Measurements from ENCODE around the gene ZNF839. TPM values are rescaled to one million over a fixed set of nuclear protein-coding genes. Genes with fewer than 3 reads are reported as not detected.

Gene ZNF839
- polyA plus RNA-seq, 2 of the 4 experiments (the other 2 are of a cell fraction) = 6.0 to 10.8 TPM

DNA sequence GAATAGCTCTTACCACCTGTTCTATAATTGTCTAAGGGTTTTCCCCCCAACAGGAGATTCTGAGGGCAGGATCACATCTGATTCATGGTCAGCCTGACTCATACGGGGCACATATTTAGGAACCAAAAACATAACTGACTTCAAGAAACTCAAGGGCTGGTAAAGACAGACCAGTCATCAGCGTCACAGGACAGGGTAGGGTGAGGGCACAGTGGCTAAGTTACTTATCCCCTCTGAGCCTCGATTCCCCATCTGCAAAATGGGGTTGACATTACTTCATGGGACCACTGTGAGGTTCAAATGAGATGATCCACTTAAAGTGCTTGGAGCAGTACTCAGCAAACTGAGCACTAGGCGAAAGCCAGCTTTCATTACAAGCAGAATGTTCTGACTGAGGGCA lies 42.5 kb downstream of the ZNF839 start (continued):
- TF ChIP-seq ELK1 (IDR thresholded peaks at IDR 0.05; ENCODE audit: low read depth, low read length) (no peak), GATA3 (IDR thresholded peaks at IDR 0.05; ENCODE audit: borderline replicate concordance) (no peak), RARB (CRISPR knock-in tag; IDR thresholded peaks at IDR 0.05) (no peak), HEYL (CRISPR knock-in tag; IDR thresholded peaks at IDR 0.05) (no peak), CHD4 (IDR thresholded peaks at IDR 0.05; ENCODE audit: borderline replicate concordance) (no peak; the same call in 1 of the 2 replicates), NFE2L2 (conservative IDR thresholded peaks at IDR 0.05; ENCODE audit: low read length) (no peak), KDM1A (IDR thresholded peaks at IDR 0.05; ENCODE audit: low read depth) (peak; percentile 88)
- TF ChIP-seq, protein P1, sequence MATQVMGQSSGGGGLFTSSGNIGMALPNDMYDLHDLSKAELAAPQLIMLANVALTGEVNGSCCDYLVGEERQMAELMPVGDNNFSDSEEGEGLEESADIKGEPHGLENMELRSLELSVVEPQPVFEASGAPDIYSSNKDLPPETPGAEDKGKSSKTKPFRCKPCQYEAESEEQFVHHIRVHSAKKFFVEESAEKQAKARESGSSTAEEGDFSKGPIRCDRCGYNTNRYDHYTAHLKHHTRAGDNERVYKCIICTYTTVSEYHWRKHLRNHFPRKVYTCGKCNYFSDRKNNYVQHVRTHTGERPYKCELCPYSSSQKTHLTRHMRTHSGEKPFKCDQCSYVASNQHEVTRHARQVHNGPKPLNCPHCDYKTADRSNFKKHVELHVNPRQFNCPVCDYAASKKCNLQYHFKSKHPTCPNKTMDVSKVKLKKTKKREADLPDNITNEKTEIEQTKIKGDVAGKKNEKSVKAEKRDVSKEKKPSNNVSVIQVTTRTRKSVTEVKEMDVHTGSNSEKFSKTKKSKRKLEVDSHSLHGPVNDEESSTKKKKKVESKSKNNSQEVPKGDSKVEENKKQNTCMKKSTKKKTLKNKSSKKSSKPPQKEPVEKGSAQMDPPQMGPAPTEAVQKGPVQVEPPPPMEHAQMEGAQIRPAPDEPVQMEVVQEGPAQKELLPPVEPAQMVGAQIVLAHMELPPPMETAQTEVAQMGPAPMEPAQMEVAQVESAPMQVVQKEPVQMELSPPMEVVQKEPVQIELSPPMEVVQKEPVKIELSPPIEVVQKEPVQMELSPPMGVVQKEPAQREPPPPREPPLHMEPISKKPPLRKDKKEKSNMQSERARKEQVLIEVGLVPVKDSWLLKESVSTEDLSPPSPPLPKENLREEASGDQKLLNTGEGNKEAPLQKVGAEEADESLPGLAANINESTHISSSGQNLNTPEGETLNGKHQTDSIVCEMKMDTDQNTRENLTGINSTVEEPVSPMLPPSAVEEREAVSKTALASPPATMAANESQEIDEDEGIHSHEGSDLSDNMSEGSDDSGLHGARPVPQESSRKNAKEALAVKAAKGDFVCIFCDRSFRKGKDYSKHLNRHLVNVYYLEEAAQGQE (IDR thresholded peaks at IDR 0.05) = no peak

DNA sequence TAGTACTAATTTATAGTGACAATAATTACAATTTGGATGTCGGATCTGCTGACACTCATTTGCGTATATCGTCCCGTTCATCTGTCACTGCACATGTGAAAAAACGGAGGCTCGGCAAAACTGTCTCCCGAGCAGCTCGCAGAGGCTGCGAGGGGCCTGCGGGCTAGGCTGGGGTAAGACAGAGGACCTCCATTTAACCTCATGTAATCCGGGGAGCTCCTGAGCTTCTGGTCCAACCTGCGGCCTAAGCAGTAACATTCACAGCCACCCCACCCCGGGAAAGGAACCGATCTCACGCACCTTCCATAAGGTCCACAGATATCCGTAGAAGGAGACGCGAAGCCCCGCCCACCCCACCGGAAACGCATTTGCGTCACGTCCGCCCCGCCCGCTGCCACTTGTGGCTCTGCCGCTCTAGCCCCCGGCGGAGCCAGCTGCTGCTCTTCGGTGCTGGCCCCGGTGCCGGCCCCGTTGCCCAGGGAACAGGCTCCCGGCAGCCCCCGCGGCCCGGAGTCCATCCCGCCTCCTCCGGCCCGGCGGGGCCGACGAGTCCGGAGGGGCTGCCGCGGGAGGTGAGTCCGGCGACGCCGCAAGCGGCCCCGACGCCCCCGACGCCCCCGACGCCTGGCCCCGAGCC lies 43.1 kb downstream of the ZNF839 start, which contains the start of the genes CINP and TECPR2:
Gene CINP, minus strand, starts transcription at position 346 of the 637 bp plus-strand sequence. Its CDS starts 39 bp downstream, at position 307.
Gene TECPR2, plus strand, starts transcription at position 397 of the 637 bp plus-strand sequence. CDS start 13,781 bp downstream, outside the sequence.
- H3K27ac ChIP-seq = peak within 1 kb of the TSS; percentile 88 to 97
- H3K9me3 ChIP-seq = no peaks in the 10 kb centered on the region
- FAIRE-seq = no peak
- peaks cover 14% of the 10 kb centered on the region; the same call in 2 of the 3 replicates for H3K4me1 ChIP-seq
- H3K4me3 ChIP-seq = peak within 1 kb of the TSS; percentile 87
- DNase-seq (ENCODE audit: low read depth in 1 of 2, low spot score in 1 of 2) = peak; percentile 95
- TF ChIP-seq ZNF302 (CRISPR knock-in tag; IDR thresholded peaks at IDR 0.05) (no peak), MYC (IDR thresholded peaks at IDR 0.05; ENCODE audit: borderline replicate concordance, low read length) (0 out of 2 replicates have a peak, but pooled peaks have one; percentile 13), JUN (IDR thresholded peaks at IDR 0.05) (peak; percentile 45 to 84; a peak in 3 of 5 replicates), HDAC2 (IDR thresholded peaks at IDR 0.05) (0 out of 2 replicates have a peak, but pooled peaks have one; percentile 13), EP300 (IDR thresholded peaks at IDR 0.05) (no peak), SREBF2 (IDR thresholded peaks at IDR 0.05) (no peak), CBX8 (IDR thresholded peaks at IDR 0.05) (no peak), POLR2A (IDR thresholded peaks at IDR 0.05; ENCODE audit: low read length) (peak; percentile 53), MAX (IDR thresholded peaks at IDR 0.05) (peak; percentile 46; the same call in 1 of the 2 replicates), PHF8 (IDR thresholded peaks at IDR 0.05; ENCODE audit: borderline replicate concordance, low read depth) (peak; percentile 53), MAFK (IDR thresholded peaks at IDR 0.05; ENCODE audit: partially characterized antibody) (no peak)
- TF ChIP-seq, protein P2, sequence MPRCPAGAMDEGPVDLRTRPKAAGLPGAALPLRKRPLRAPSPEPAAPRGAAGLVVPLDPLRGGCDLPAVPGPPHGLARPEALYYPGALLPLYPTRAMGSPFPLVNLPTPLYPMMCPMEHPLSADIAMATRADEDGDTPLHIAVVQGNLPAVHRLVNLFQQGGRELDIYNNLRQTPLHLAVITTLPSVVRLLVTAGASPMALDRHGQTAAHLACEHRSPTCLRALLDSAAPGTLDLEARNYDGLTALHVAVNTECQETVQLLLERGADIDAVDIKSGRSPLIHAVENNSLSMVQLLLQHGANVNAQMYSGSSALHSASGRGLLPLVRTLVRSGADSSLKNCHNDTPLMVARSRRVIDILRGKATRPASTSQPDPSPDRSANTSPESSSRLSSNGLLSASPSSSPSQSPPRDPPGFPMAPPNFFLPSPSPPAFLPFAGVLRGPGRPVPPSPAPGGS (IDR thresholded peaks at IDR 0.05) = peak; percentile 87
- TF ChIP-seq, protein P3, sequence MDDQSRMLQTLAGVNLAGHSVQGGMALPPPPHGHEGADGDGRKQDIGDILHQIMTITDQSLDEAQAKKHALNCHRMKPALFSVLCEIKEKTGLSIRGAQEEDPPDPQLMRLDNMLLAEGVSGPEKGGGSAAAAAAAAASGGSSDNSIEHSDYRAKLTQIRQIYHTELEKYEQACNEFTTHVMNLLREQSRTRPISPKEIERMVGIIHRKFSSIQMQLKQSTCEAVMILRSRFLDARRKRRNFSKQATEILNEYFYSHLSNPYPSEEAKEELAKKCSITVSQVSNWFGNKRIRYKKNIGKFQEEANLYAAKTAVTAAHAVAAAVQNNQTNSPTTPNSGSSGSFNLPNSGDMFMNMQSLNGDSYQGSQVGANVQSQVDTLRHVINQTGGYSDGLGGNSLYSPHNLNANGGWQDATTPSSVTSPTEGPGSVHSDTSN (IDR thresholded peaks at IDR 0.05) = 0 out of 2 replicates have a peak, but pooled peaks have one; percentile 37
- POLR2A ChIA-PET = interaction anchor here (0.6 to 1.3 kb wide), 7 partner anchors 9 to 45 kb away, joined by 3 to 4 read pairs (median 3); no protein-coding TSS in a partner anchor
- CTCF ChIA-PET = interaction anchor here (1.5 to 1.6 kb wide), 3 partner anchors 13 to 46 kb away, joined by 3 to 4 read pairs (median 4); no protein-coding TSS in a partner anchor
- WGBS (ENCODE audit: missing lambda C conversion rate) = 0% methylated on average over 15 of the region's 58 CpGs
- H3K4me2 ChIP-seq = peak within 1 kb of the TSS; percentile 89
- ATAC-seq = peak; percentile 98 to 99
